GM12874 (cell line): ENCODE measurements around the gene CALR3.
A peak's percentile ranks its signal among the peaks of the same experiment; 100 is the strongest.

Experiments used
- CTCF ChIP-seq: IDR thresholded peaks from 2 replicates; pipeline ENCODE4 v1.5.1; 2011; ENCODE audit warnings: low read depth, mild to moderate bottlenecking, control low read depth, low read length, moderate library complexity; ENCODE audit not compliant: insufficient read depth

CALR3 gene

DNA sequence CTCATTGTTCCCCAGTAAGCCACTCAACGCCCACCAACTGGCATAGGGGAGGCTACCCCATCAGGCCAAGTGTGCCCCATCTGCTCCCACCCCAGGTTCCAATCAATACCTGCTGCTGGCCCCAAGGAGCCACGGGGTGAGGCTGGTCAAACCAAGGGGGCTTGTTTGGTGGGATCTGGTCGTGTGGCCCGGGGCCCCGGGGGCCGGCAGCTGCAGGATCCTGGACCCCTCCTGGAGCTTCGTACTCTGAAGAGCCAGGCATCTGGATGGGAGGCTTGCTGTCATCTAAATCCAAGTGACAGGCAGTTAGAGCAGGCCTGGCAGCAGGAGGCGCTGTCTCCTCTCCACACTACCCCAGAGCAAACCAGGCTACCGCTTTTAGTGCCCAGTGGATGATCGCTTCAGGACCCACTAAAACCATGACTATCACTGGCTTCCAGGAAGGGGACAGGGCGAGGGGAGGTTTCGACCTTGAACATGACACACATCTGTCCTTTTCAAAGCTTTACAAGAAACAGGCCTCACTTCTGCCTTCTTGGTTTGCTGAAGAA lies 32.1 kb upstream of the CALR3 start:
- peak; percentile 61 for TF ChIP-seq CTCF

DNA sequence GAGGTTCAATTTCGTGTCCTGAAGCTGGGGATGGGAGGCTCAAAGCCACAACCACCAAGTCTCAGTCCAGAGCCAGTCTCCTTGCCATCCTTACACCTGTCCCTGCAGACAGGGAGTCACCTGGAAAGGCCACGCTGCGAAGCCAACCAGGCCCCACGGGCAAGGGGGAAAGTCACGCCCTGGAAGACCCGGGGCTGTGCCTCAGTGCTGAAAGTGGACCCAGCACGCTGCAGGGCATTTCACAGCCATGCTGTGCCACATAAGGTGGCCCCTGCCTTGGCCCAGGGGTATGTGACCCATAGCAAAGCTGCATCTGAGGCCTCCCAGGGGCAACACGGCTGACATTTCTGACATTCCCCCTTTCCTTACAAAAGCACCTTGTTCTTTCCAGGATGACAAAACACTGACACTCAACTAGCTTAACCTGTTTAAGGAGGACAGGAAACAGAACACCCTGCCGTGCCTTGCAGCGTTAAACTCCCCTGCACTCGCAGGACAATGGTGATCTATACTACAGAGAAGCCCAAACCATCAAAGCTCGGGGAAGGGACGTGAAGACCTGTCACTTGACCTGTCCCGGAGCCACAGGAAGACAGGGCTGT lies 31.5 kb upstream of the CALR3 start:
- no peak for TF ChIP-seq CTCF

GRCh38 chr19:16525751-16526481 lies 29.9 kb upstream of the CALR3 start:
- no peak for TF ChIP-seq CTCF

DNA sequence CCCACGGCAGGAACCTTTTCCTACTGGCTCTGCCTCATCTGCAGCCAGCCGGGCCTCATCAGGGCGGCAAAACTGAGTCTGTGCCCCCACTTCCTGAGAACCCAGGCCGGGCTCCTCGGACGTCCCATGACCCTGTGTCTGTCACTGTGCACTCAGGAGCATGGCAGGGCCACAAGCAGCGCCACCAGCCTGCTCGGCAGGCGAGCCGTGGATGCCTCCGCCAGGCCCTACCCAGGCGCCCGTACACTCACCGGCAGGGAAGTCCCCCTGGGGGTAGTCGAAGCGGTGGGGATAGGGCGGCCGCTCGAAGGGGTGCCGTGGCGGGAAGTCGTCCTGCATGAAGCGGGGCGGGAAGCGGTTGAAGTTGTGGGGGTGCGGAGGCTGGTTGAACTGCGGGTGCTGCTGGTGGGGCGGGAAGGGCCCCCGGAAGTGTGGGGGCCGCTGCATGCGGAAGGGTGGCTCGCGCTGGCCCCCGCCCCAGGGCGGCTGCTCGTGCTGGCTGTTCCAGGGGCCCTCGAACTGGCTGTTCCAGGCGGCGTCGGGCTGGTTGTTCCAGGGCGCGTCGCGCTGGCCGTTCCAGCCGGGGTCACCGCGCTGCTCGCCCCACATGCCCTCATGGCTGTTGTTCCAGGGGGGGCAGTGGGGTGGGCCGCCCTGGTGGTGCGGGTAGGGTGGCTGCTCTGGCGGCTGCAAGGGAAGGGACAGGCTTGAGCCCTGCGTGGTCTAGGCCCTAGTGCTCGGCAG lies 29.2 kb upstream of the CALR3 start:
- TF ChIP-seq CTCF, result no peak

GRCh38 chr19:16522559-16523377 lies 26.8 kb upstream of the CALR3 start:
- TF ChIP-seq CTCF, result no peak

DNA sequence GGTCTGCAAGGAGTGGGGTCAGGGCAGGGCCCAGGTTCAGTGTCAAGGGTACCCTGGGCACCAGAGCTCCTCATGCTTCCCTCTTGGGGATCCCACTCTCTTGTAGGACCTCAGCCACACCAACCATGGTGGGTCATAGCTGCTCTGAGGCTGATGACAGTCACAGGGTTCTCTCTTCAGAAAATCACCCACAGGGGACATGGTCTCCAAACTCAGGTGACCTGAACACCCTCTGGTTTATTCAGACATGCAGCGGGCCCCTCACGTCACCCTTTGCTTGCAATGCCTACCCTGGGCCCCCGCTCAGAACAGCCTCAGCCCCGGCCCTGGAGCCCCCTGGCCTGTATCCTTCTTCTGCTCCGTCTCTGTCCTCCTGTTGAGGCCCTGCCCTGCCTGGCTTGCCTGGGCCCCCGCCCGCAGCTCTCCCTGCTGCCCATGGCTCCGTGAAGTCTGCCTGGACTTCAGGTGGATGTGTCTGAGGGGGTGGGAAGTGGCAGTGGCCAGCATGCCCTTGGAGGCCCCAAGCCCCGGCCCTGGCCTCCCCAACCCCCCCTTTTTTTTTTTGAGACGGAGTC lies 25.8 kb upstream of the CALR3 start:
- TF ChIP-seq CTCF, result no peak
